GM12865 (cell line): ENCODE measurements around the gene GJB3.

ENCODE experiments used
- DNase-seq: peaks from one replicate; pipeline ENCODE4 v3.0.0; 2010; ENCODE audit warnings: low read depth
- H3K4me3 ChIP-seq: 2 replicates; pipeline ENCODE4 v1.5.1; 2011; ENCODE audit warnings: mild to moderate bottlenecking, low read depth, low read length, control low read depth
- TF ChIP-seq, protein P1 (sequence below): IDR thresholded peaks from 2 replicates; pipeline ENCODE4 v1.5.1; 2011; ENCODE audit warnings: low read length, control low read depth, low read depth, inconsistent platforms; ENCODE audit not compliant: insufficient read depth; ENCODE audit errors: missing control alignments

GJB3 gene

DNA sequence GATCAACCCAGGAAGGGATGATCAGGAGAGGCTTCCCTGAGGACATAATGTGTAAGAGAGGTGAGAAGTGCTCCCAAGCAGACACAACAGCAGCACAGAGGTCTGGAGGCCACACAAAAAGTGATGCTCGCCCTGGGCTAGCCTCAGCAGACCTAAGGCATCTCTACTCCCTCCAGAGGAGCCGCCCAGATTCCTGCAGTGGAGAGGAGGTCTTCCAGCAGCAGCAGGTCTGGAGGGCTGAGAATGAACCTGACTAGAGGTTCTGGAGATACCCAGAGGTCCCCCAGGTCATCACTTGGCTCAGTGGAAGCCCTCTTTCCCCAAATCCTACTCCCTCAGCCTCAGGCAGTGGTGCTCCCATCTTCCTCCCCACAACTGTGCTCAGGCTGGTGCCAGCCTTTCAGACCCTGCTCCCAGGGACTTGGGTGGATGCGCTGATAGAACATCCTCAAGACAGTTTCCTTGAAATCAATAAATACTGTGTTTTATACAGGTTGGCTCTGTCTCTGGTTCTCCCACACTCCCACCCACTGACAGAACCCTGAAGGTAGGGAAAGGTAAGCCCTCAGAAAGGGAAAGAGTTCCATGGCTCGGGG is 5.0 kb downstream of the GJB3 start:
- no peak for DNase-seq
- no peak overlapping the region for H3K4me3 ChIP-seq
- TF ChIP-seq, protein P1, sequence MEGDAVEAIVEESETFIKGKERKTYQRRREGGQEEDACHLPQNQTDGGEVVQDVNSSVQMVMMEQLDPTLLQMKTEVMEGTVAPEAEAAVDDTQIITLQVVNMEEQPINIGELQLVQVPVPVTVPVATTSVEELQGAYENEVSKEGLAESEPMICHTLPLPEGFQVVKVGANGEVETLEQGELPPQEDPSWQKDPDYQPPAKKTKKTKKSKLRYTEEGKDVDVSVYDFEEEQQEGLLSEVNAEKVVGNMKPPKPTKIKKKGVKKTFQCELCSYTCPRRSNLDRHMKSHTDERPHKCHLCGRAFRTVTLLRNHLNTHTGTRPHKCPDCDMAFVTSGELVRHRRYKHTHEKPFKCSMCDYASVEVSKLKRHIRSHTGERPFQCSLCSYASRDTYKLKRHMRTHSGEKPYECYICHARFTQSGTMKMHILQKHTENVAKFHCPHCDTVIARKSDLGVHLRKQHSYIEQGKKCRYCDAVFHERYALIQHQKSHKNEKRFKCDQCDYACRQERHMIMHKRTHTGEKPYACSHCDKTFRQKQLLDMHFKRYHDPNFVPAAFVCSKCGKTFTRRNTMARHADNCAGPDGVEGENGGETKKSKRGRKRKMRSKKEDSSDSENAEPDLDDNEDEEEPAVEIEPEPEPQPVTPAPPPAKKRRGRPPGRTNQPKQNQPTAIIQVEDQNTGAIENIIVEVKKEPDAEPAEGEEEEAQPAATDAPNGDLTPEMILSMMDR, result no peak

- TF ChIP-seq, protein P1, result peak; percentile 93
- peak; percentile 79 for DNase-seq
- no peak overlapping the region for H3K4me3 ChIP-seq
Observed at GRCh38 chr1:34786521-34787325, 5.7 kb downstream of the GJB3 start.

GRCh38 chr1:34787461-34788420 is 6.7 kb downstream of the GJB3 start:
- peak; percentile 52 for DNase-seq
- no peak overlapping the region for H3K4me3 ChIP-seq
- TF ChIP-seq, protein P1, result peak; percentile 40

GRCh38 chr1:34790985-34791384 is 10.0 kb downstream of the GJB3 start:
- H3K4me3 ChIP-seq, result no peak overlapping the region
- TF ChIP-seq, protein P1, result no peak
- DNase-seq, result no peak

DNA sequence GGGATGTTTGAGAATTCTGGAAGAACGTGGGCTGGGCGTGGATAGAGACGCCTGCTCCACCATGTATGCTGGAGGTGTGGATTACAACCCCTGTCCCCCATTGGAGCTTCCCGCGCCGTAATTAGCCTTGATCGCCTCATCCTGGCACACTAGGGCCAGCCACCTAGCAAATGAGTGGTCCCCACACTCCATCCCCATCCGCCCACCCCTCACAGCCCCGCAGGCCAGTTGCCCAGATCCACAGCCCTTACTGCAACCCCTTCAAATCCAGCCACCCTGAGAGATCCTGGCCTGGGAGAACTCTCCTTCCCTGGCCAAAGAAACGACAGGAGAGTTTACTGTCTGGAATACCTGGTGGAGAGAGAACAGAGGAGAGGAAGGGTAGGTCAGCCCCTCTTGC is 11.4 kb downstream of the GJB3 start:
- TF ChIP-seq, protein P1, result no peak
- no peak for DNase-seq
- H3K4me3 ChIP-seq, result no peak overlapping the region

GRCh38 chr1:34792868-34793727 is 12.1 kb downstream of the GJB3 start, which contains the start of gene GJA4:
TSS of gene GJA4 (plus strand) at chr1:34792999. CDS start at chr1:34794214, 1,215 bp downstream.
- no peak for DNase-seq
- TF ChIP-seq, protein P1, result no peak
- no peak within 1 kb of the TSS for H3K4me3 ChIP-seq
